HG02938 (cell line): Measurements from ENCODE around the gene HMGN1.
A peak's percentile ranks its signal among the peaks of the same experiment; 100 is the strongest.
"Not testable (repeated sequence)": the region's sequence is repeated elsewhere in the genome, so short reads cannot be mapped to it uniquely, and the experiment has no call there.

Experiments
- ATAC-seq: cut with Tn5 transposase; IDR thresholded peaks from one replicate; pipeline ENCODE4 v1.9.1; 2021; ENCODE audit warnings: mild to moderate bottlenecking, moderate library complexity; ENCODE audit not compliant: unreplicated experiment

HMGN1 gene

DNA sequence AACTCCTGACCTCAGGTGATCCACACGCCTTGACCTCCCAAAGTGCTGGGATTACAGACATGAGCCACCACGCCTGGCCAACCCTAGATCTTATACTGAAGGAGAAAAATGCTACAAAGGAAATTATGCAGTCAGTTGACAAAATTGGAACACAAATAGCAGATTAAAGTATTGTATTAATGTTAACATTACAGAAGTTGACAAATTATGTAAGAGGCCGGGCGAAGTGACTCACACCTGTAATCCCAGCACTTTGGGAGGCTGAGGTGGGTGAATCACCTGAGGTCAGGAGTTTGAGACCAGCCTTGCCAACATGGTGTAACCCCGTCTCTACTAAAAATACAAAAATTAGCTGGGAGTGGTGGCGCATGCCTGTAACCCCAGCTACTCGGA, 21.0 kb upstream of the HMGN1 start:
- not testable (repeated sequence) for ATAC-seq

GRCh38 chr21:39367783-39368182, 18.9 kb upstream of the HMGN1 start:
- no peak for ATAC-seq

DNA sequence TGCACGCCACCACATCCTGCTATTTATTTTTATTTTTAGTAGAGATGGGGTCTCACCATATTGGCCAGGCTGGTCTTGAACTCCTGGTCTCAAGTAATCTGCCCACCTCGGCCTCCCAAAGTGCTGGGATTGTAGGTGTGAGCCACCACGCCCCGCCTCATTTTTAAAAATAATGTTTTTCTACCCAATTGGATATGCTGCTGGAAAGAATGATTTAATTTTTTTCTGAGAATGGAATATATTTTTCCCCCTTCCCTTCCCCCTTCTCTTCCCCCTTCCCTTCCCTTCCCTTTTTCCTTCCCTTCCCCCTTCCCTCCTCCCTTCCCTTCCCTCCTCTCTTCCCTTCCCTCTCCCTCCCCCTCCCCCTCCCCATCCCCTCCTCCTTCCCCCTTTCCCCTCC, 17.7 kb upstream of the HMGN1 start:
- ATAC-seq: no peak

DNA sequence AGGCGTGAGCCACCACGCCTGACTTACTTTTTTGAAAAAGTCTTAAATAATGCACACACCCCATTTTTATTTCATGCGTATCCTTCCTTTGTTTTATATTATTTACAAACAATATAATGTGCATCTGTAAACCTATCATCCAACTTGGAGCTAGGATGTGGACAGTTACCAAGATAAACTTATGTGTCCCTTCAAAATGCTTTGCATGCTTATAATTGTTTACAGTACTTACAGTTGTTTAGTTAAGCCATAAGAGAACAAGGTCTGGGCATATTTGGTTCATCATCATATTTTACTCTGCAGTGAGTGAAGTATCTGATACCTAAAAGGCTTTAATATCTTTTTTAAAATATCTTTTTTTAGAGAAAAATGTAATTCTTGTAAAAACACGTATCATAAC, 16.1 kb upstream of the HMGN1 start:
- ATAC-seq: no peak

GRCh38 chr21:39363607-39364555, 15.0 kb upstream of the HMGN1 start:
- no peak for ATAC-seq

- ATAC-seq: no peak
Observed at GRCh38 chr21:39362733-39363132, 13.8 kb upstream of the HMGN1 start.

DNA sequence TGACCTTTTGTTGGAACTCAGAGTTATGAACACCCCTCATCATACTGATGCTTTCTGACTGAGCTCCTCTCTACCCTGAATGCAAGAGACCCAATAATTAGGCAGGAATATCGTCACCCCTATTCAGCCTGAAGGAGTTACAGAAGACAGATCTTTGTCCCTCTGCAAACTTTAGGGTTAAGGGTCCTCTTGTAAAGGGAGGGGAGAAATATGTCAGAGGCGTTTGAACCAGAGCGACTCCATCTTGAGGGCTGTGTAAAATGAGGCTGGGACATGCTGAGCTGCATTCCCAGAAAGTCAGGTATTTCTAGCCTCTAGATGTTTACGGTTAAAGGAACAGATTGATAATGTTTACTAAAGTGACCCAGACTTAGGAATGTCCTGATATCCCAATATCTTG, 10.5 kb upstream of the HMGN1 start:
- ATAC-seq: no peak

GRCh38 chr21:39353295-39353694, 4.4 kb upstream of the HMGN1 start:
- ATAC-seq: no peak

- no peak for ATAC-seq
Observed at GRCh38 chr21:39350094-39351005, 1.5 kb upstream of the HMGN1 start.

- ATAC-seq: peak; percentile 84
Observed at GRCh38 chr21:39349211-39350093, 564 bp upstream of the HMGN1 start.

DNA sequence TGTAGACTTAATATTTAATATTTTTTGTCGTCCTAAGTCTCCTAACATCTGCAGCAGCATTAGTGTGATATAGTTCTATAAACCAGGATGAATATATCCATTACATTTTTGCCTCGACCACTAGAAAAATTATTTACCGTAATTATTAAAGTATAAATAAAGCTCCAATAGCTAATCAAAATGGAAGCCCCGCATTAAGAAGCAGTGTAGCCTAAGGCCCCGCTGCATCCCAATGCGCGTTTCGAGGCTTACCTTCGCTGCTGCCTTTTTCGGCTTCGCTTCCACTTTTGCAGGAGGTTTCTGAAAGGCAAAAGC, 891 bp downstream of the HMGN1 start:
- ATAC-seq: peak; percentile 13

DNA sequence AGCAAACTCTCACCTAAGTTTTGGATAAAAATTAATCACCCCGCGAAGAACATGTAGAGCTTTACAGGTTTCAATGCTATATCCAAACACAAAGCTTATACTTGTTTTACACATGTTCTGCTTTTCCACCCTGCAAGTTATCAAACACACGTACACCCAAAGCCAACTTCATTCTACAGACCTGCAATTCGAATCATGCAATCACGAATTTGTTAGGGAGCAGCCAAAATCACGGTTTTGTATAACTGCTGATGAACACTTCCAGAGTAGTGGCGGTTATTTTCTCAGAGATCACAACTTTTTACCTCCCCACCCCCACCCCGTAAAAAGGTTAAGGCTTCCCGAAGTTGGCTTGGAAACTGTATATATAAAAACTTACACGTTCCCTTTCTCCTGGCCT, 1.4 kb downstream of the HMGN1 start:
- no peak for ATAC-seq

- ATAC-seq: no peak
Observed at GRCh38 chr21:39346671-39347331, 2.1 kb downstream of the HMGN1 start.

DNA sequence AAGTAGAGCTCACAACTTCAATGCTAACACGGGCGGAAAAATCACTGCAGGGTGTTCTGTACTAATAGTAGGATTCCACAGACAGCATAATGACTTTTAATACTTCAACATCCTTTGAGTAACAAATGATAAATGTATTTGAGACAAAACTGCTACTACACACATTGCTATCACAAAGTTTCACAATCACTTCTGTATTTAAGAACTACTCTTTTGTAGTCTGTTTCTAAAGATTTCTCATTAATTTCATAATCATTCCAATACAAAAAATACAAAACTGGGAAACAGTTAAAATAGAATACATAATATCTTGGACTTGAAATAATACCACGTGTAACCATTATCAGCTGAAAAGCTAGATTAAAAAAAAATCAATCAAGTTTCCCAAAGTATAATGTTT, 2.7 kb downstream of the HMGN1 start:
- ATAC-seq: no peak

- no peak for ATAC-seq
Observed at GRCh38 chr21:39345440-39345839, 3.4 kb downstream of the HMGN1 start.

DNA sequence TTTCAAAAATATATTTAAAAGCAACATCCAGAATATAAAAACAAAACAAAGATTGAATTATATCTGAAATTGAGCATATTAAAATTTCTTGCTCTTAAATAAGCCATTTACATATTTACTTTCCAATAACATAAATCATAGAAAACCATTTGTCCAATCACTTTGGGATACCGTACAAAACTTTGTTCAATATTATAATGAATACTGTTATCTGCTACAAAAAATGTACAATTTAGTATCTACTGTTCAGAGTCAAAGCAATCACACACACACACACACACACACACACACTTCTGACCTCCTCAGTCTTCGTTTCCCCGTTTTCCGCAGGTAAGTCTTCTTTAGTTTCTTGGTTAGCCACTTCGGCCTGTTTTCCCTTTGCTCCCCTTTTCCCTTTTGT, 4.0 kb downstream of the HMGN1 start:
- no peak for ATAC-seq

DNA sequence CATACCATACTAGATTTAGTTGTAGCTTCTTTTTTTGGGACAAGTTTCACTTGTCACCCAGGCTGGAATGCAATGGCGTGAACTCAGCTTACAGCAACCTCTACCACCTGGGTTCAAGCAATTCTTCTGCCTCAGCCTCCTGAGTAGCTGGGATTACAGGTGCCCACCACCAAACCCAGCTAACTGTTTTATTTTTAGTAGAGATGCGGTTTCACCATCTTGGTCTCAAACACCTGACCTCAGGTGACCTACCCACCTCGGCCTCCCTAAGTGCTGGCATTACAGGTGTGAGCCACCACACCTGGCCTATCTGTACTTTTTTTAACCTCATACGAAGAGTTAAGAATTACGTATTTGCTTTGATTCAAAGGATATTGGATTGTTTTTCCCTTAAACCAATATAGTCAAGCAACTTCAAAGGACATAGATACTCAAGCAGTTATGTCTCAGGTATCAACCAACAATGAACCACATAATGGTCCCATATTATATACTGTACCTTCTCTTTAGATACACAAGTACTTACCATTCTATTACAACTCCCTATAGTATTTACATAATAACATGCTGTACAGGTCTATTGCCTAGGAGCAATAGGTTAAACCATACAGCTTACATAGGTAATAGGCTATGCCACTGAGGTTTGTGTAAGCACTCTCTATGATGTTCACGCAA, 7.5 kb downstream of the HMGN1 start:
- ATAC-seq: no peak

- ATAC-seq: no peak
Observed at GRCh38 chr21:39340687-39341086, 8.2 kb downstream of the HMGN1 start.

DNA sequence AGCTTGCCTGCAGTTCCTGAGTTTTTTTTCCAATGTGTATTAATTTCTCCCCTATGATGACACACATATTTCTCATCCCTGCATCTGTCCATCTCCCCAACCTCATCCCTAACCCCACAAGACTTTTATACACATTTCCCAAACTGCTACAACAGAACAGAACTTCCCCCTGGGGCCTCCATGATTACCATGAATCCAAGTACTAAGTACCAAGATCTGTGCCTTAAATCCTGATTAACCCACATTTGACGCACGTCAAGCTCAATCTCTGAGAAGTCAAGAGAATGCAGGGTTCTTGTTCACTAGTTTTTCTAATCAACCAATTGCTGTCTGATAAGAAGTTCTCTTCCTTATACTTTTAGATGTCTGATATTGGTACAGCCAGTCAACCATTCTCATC, 9.7 kb downstream of the HMGN1 start:
- ATAC-seq: no peak

DNA sequence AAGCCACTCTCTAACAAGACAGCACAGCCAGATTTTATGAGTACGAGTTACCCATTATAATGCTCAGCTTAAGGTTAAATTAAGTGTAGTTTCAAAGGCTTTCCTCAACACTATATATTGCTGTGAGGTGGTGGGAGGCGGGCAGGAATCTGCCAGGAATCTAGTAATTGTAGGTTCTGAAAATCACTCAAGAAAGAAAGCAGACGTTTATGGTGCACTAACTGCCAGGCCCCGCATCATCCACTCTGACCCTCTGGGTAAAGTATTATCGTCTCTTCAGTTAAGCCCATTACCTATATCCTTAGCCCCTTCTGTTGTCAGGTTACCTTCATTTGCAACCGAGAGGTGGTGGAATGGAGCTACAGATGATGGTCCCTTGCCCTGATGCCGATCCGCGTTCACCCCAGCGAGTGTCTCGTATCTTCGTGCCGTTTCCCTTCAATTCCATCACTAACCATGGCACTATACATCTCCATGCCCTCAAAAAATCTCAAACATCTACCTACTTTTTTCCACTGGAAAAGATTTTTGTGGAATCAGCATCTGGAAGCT, 12.4 kb downstream of the HMGN1 start:
- no peak for ATAC-seq
